GM18907 (cell line): Measurements from ENCODE around the gene TRIM3.
"Not testable (repeated sequence)": the region's sequence is repeated elsewhere in the genome, so short reads cannot be mapped to it uniquely, and the experiment has no call there.

Source experiments
- ATAC-seq: cut with Tn5 transposase; IDR thresholded peaks from one replicate; pipeline ENCODE4 v1.9.1; 2021; ENCODE audit warnings: mild to moderate bottlenecking, moderate library complexity; ENCODE audit not compliant: unreplicated experiment

TRIM3 gene

DNA sequence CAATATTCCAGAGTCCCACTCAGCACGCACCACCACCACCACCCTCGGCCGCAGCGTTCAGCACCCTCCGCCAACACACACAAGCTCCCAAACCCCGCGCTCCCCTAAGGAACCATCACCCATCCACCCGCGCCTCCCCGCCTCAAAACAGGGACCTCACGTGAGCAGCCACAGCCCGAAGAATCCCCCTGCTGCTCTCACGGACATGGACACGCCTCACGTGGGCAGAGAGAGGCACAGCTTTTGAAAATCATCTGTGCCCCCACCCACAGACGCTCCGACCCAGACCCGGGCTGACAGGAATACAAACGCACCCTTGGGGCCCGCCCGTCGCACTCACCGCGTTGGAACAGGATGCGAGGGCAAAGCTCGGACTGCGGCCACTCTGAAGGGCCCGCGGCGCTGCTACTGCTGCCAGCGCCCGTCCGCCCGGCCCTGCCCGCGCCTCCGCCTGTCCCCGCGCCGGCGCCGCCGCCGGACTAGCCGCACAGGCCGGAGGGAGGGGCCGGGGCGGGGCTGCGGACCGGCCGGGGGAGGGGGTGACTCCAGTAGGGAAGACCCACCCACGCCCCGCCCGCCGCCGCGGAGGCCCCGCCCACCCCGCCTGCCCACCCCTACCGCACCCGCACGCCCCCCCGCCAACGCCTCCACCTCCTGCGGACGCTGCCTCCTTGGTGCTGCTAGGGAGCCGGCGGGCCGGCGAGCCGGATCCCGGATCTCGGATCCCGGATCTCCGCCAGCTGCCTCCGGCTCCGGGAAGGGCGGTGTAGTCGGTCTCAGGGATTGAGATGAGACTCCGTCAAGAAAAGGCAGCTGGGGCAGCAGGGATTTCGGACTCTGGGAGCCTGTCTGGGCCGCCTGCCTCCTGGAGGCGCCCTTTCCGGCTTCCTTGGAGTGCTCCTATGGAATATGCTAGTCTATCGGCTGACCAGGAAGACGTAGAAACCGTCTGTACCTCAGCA lies at the start of gene TRIM3:
TSS of gene TRIM3 (minus strand) at position 491 of the 962 bp plus-strand sequence. CDS start 8,246 bp downstream, outside the sequence.
- peak; percentile 59 for ATAC-seq

DNA sequence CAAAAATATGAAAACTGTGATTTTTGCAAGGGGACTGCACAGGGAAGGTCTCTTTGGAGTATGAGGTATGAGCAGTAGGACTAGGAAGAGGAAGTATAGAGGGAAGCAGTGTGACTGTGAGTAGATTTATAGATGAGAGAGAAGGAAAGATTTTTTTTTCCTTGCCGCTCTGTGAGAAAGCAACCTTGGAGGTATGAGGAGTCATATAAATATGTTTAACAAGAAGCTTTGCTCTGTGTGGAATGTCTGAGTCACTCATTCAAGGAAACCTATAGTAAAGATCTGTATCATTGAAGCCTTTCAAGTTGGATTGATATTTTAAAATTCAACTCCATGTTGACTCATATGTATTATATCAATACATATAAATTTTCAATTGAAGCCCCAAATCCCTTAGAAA lies 49.5 kb upstream of the TRIM3 start:
- ATAC-seq = no peak

DNA sequence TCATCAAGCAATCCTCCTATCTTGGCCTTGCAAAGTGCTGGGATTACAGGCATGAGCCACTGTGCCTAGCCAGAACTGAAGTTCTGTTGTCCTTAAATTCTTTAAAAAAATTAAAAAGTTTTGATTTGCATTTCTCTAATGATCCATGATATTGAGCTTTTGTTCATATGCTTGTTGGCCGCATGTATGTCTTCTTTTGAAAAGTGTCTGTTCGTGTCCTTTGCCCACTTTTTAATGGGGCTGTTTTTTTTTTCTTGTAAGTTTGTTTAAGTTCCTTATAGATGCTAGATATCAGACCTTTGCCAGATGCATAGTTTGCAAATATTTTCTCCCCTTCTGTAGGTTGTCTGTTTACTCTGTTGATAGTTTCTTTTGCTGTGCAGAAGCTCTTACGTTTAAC lies 48.2 kb upstream of the TRIM3 start:
- not testable (repeated sequence) for ATAC-seq

DNA sequence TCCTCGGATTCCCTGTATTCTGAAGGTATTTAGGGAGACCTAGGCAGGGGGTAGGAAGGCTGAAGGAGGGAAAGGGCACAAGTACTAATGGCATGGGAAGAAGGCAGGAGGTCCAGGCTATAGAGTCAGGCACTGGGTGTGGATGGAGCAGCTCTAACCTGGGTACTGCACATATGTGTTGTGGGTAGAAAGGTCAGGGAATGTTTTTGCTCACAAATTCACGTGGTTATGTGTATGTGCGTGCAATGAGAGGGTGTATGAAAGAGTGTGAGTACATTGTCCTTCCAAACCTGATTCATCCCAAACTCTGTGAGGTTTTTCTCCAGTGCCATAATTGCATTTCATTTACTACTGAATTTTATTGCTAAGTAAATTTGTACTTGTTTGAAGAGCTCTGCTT lies 46.5 kb upstream of the TRIM3 start:
- ATAC-seq = no peak

DNA sequence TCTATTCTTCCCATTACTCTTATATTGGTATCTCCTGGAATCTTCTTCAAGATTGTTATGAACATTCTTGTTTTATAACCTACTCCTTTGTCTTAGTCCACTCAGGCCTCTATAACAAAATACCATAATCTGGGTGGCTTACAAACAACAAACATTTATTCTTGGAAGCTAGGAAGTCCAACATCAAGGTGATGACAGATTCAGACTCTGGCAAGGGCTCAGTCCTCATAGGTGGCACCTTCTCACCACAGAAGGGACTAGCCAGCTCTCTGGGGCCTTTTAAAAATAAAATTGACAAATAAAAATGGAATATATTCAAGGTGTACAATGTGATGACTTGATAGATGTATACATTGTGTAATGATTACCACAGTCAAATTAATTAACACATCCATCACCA lies 43.1 kb upstream of the TRIM3 start:
- ATAC-seq = no peak

DNA sequence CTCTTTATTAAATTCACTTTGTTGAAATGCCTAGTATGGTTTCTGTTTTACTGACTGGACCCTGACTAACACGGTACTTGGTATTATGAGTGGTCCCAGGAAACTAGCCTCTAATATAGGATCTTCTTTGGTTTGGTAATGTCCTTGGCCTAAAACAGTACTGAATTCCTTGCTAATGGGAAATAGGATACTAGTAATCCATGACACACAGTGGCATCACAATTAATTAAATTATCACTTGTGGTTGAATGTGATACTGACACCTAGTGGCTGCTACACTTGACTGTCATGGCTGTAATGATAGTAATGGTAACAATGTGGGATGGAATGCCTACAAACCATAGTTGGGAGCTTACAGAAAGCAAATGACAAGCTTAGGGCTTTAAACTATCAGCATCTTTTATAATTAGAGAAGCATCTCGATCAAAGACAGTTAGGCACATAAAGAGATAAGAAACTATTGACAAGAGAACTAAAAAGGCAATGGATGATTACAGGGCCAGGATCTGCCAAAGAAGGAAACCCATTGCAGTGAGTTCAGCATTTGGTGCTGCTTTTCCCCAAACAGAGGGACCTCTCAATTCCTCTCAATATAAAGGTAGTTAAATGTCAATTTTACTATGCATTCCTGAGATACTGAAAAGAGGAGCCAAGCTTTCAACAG lies 32.0 kb upstream of the TRIM3 start:
- no peak for ATAC-seq

DNA sequence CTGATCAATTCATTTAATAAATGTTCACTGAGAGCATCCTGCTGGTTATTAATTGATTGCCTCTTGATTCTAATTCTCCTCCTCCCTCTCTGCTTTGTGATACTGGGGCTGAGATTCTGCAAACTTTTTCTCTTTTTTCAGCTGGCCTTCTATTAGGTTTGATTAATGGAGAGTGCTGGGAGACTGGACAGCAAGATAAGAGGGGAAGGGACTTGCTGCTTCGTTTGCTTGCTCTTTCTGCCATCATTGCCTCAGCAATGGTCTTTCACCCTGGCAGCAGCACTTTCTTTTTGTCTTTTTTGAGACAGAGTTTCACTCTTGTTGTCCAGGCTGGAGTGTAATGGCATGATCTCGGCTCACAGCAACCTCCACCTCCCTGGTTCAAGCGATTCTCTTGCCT lies 30.4 kb upstream of the TRIM3 start:
- ATAC-seq = no peak

DNA sequence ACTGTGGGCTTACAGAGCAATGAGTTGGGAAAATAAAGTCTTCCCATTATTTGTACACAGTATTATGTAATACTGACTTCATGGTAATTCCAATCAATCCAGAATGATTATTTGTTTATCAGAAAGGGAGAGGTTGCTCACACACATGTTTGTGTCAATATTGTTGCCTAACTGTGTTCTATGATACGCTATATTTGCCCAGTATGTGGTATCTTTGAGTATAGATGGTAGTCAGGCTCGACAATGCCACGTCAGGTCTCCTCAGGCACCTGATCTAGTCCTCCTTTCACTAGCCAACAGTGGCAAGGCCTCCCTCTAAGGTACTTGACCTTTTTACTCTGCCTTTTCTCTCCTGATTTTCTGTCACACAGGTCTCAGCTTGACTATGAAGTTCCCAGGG lies 28.6 kb upstream of the TRIM3 start:
- no peak for ATAC-seq

DNA sequence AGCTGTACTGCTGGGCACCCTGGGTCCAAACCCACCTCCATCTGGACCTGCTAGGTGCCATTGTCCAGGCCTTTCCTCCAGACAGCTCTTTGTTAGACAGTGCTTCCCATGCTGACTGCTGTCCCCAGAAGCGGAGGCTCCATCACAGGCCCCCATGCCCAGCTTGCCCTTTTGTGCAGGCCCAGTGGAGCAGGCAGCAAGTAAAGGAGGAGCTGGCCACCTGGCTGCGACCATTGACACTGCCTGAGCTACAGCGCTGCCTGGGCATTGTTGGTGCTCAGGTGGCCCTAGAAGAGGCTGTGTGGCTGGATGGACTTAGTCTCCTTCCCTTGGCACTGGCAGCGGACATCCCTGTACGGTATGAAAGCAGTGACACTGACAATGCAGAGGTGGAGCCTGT lies 24.8 kb upstream of the TRIM3 start:
- ATAC-seq = no peak

DNA sequence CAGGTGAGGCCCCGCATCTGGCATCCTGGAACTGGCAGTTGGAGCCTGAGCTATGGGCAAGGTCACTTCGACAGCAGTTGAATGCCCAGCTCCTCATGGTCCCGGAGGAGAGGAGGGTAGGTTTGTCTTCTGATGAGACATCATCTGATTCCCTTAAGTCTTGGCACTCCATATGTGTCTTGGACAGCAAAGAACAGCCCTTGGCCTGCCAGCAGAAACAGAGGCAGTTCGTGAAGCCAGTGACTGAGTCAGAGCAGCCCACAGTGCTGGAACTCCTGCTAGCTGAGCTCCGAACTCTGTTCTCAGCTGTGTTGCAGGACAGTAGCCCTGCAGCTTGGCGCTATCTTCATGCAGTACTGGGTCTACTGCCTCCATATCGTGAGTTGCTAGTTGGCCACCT lies 24.4 kb upstream of the TRIM3 start:
- no peak for ATAC-seq

DNA sequence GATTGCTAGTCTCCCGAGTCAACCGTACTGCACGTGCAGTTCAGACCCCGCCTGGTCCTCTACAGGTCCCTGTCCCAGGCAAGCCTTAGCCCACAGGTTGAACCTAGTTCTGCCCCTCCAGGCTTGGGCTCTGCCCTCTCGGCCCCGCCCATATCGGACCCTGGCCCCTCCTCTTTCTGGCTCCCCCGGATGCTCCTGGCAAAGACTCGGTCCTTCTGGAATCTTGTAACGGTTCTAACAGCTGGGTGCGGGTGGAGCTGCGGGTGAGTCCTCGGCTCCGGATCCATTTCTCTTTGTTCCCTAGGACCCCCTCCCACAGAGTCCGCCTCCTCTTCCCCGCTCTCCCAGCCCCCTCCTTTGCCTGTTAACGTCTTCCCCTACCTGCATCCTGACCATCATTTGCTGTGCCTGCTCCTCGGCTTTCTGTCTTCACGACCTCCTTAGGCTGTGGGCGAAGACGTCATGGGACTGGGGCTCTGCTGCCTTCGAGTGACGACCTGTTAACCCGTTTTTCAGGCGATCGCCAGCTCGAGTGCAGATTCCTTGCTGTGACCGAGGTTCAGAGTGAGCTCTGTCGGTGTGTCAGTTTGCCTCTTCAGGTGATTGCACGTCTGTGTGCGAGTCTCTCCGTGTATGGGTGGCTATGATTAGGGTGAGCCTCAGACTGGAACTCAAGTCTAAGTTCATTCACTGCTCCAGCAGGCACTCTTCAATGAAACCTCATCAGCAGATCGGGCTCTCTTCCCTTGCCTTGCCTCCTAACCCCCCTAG lies 23.5 kb upstream of the TRIM3 start, which contains the start of gene DNHD1:
TSS of gene DNHD1 (plus strand) at position 212 of the 771 bp plus-strand sequence. CDS start 936 bp downstream, outside the sequence.
- no peak for ATAC-seq

DNA sequence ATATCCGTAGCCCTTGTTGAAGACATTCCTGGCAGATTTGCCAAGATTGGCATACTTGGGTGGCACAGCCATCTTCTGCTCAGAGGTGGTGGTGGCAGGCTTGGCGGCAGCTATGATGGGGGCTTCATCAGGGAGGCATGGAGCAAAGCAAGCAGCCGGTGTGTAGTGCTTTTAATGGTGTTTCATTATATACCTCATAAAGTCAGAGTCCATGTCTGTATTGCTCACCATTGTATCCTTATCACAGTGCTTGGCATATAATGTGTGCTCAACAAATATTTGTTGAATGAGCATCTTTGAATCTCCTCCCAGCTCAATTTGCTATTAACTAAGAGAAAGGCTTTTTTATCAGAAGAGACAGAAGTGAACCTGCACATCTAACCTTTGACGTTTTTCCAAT lies 15.6 kb upstream of the TRIM3 start:
- no peak for ATAC-seq

DNA sequence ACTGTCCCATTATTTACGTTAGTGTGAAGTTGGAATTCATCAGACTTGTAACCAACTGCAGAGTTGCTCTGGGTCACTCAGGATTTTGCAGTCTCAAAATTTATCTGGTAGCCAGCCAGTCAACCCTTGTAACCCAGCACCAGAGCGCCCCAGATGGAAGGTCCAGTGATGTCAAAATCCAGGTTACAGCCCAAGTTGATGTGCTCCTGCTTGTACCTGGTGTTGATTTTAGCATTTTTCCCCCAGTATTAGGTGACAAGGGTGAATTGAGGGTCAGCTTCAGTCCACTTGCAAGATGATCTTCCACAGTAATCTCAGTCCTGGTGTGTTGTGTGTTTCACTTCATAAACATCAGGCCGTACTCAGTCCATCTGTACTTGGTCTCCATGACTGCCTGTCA lies 15.1 kb upstream of the TRIM3 start:
- no peak for ATAC-seq

DNA sequence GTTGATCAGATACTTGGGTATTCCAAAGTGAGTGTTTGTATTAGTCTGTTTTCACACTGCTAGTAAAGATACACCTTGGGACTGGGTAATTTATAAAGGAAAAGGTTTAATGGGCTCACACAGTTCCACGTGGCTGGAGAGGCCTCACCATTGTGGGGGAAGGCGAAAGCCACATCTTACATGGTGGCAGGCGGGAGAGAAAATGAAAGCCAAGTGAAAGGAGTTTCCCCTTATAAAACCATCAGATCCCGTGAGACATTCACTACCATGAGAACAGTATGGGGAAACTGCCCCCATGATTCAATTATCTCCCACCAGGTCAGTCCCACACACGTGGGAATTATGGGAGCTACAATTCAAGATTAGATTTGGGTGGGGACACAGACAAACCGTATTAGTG lies 14.6 kb upstream of the TRIM3 start:
- ATAC-seq = no peak

DNA sequence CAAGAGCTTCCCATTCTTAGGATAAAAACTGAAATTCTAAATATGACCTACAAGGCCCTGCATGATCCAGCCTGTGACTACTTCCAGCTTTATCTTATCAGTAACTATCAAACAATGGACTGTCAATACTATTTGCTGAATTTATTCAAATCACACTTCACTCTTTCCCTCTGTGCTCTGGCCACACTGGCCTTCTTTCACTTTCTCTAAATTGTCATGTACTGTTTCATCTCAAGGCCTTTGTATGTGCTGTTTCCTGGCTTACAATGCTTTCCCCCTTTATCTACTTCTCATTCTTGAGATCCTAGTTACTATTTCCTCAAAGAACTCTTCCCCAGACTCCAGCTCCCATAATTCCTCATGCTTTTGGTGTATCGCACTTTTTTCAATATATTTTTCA lies 13.2 kb upstream of the TRIM3 start:
- no peak for ATAC-seq

DNA sequence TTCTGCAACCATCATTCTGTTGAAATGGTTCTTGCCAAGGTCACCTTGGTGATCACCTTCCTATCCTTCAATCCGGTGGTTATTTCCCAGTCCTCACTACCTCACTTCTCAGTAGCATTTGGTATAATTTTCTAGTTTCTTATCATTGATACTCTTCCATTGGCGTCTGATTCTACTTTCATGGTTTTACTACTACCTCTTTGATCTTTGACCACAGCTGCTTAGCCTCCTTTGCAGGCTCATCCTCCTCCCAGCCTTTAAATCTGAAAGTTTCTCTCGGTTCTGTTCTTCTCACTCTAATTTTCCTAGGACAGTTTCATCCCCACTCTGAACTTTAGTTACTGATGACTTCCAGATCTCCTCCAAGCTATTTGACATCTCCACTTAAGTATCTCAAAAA lies 12.5 kb upstream of the TRIM3 start:
- ATAC-seq = no peak

DNA sequence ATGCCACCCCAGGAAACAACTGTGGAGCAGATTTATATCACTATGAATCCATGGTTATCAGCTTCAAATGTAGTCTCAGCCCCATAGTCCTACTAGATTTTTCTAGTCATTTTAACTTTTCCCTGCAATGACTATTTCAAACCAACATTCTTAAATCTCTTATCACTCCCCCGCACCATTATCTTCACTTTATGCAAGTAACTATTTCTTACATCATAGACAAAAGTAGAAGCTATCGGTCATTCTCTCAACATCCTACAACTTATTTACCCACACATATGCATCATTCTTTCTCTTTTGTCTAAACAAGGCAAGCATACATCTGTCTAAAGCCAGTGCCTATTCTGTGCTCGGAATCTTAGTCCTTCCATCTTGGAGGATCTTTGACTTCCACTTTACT lies 11.9 kb upstream of the TRIM3 start:
- ATAC-seq = no peak

DNA sequence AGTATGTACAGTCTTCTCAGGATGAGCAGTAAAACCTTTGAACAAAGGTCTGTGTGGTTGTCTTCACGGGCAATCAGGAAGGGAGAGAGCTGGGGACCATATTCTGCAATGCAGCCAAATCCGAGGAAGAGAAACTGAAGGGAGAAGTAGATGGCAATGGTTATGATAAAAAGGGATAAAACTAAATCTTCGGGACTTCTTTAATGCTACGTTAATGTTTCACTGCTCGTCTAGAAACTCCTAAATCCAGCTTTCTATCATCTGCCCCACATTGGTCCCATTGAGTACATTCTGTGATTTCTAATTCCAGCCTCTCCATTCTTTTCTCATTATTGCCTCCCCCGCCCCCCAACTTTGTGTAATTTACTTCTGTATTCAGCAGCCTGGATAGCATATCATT lies 9.3 kb upstream of the TRIM3 start:
- no peak for ATAC-seq

DNA sequence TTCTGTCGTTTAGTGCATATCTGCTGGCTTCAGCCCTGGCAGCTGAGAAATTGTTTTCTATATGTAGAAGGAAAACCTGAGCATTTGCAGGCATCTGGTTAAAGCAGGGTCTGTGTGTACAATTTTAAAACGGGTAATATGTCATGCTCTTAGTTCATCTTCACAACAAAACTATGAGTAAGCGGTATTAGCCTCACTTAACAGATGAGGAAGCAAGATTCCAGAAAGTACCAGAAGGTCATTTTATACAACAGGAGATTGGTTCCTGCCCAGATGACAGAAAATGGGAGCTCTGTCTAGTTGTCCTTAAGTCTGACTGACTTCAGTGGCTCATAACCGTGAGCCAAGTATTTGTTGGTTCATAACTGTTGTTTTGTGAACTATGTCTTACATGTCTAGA lies 8.7 kb upstream of the TRIM3 start:
- no peak for ATAC-seq

DNA sequence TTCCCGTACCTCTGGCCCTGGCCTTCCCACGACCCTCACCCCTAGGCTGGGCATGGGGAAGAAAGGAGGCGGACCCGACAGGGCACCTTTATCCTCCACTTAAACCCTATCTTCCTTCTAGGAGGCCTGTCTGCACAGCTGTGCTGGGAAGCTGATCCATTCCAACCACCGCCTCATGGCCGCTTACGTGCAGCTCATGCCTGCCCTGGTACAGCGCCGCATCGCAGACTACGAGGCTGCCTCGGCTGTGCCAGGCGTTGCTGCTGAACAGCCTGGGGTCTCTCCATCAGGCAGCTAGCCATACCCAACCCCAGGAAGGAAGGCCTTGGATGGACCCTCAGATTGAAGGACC lies 8.2 kb upstream of the TRIM3 start:
- no peak for ATAC-seq
